Caco-2 (cell line): ENCODE data around the gene SCARB2. TPM values are rescaled to one million over a fixed set of nuclear protein-coding genes. Genes with fewer than 3 reads are reported as not detected.

ENCODE experiments used
- BruUV-seq: library from RNA; stranded (reverse); fragments of 400-500 nt; replicated peaks from 2 replicates; lab custom pipeline; 2021; lab: Mats Ljungman, UMichigan
- CTCF ChIA-PET: fragments of 300-600 bp; sonication (Branson Sonifier 250); formaldehyde crosslinking; loops from one replicate; lab custom pipeline; 2022; ENCODE audit warnings: antibody characterized with exemption; lab: Charles Lee
- POLR2A ChIA-PET: fragments of 300-600 bp; sonication (Branson Sonifier 250); formaldehyde crosslinking; loops from one replicate; lab custom pipeline; 2022; ENCODE audit warnings: antibody characterized with exemption; lab: Charles Lee
- DNase-seq, 2 experiments: peaks; one replicate each; pipeline versions ENCODE4 v3.0.0 to v3.0.0-alpha.2; 2020 to 2022
- H3K27me3 ChIP-seq: replicated peaks from 2 replicates; pipeline ENCODE4 v1.6.0; 2011; ENCODE audit warnings: low read length; ENCODE audit not compliant: control insufficient read depth, insufficient read depth
- H3K36me3 ChIP-seq: 2 replicates; pipeline ENCODE4 v1.5.1; 2011; ENCODE audit warnings: low read length; ENCODE audit not compliant: control insufficient read depth, insufficient read depth
- H3K4me1 ChIP-seq: fragments of 250-450 bp; sonication (Bioruptor Pico); 2 replicates; pipeline ENCODE4 v1.5.1; 2020; ENCODE audit warnings: mild to moderate bottlenecking
- H3K4me3 ChIP-seq: 2 replicates; pipeline ENCODE4 v1.5.1; 2011; ENCODE audit warnings: low read depth, mild to moderate bottlenecking, control low read depth, low read length
- H3K9me3 ChIP-seq: fragments of 250-450 bp; sonication (Bioruptor Pico); 2 replicates; pipeline ENCODE4 v1.5.1; 2020; ENCODE audit warnings: mild to moderate bottlenecking, moderate library complexity
- H3K27ac Mint-ChIP-seq: one replicate; pipeline ENCODE4 v1.8.0; 2022; ENCODE audit warnings: mixed read lengths; ENCODE audit not compliant: unreplicated experiment
- H3K27me3 Mint-ChIP-seq: one replicate; pipeline ENCODE4 v1.8.0; 2022; ENCODE audit warnings: mixed read lengths; ENCODE audit not compliant: insufficient read depth, unreplicated experiment
- H3K36me3 Mint-ChIP-seq: one replicate; pipeline ENCODE4 v1.8.0; 2022; ENCODE audit warnings: mild to moderate bottlenecking, mixed read lengths; ENCODE audit not compliant: insufficient read depth, unreplicated experiment
- H3K4me1 Mint-ChIP-seq: one replicate; pipeline ENCODE4 v1.8.0; 2022; ENCODE audit warnings: low read depth, mixed read lengths; ENCODE audit not compliant: unreplicated experiment
- H3K4me3 Mint-ChIP-seq: one replicate; pipeline ENCODE4 v1.8.0; 2022; ENCODE audit warnings: mild to moderate bottlenecking, moderate library complexity, mixed read lengths; ENCODE audit not compliant: unreplicated experiment
- H3K9me3 Mint-ChIP-seq: one replicate; pipeline ENCODE4 v1.8.0; 2022; ENCODE audit warnings: mixed read lengths; ENCODE audit not compliant: unreplicated experiment
- intact Hi-C: fragments of 100-400 bp; cut with micrococcal nuclease; formaldehyde crosslinking; loops from one replicate; pipeline ENCODE4 v1.10.0; 2022; ENCODE audit not compliant: unreplicated experiment
- total RNA-seq: library from RNA; stranded (reverse); gene quantifications from 2 replicates; pipeline ENCODE4 v1.2.3, GENCODE V29; 2022
- TF ChIP-seq, protein P1 (sequence below), 2 experiments: fragments of 200-600 bp in 1 of 2; IDR thresholded peaks; 1 replicate in 1 of 2; 2 replicates in 1 of 2; pipeline versions ENCODE4 v1.5.1 to v1.8.0; 2011 to 2022; ENCODE audit warnings: antibody characterized with exemption in 1 of 2, control low read depth in 1 of 2, inconsistent platforms in 1 of 2, low read depth in 1 of 2, low read length in 1 of 2, mild to moderate bottlenecking in 1 of 2, moderate library complexity in 1 of 2; ENCODE audit not compliant: insufficient read depth in 1 of 2, severe bottlenecking in 1 of 2, unreplicated experiment in 1 of 2

The SCARB2 gene
- total RNA-seq, 1 experiment from 2014 or later: 150 TPM

DNA sequence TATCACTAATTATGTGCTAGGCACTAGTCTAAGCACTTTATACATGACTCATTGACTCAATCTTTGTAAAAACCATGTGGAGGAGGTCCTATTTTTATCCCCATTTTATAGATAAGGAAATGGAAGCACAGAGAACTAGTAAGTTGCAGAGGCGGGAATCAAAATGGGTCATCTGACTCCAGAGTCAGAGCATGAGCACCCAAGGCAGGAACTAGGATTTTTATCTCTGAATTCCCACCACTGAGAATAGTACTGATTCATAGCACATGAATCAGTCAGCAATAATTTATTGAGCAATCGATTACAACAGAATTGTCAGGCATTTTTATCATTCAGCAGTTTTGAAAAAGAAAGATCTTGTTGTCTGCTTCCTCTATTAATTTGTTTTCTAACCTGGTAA lies 19.3 kb downstream of the SCARB2 start:
- ChIA-PET POLR2A (no interaction called here), CTCF (no interaction called here)
- DNase-seq: no peak
- peaks cover 9% of the 10 kb centered on the region for H3K36me3 ChIP-seq
- H3K4me3 Mint-ChIP-seq: no peak overlapping the region
- H3K27me3 Mint-ChIP-seq: no peaks in the 10 kb centered on the region
- BruUV-seq: TSS peak; percentile 9
- H3K4me1 Mint-ChIP-seq: peaks cover 7% of the 10 kb centered on the region
- H3K36me3 Mint-ChIP-seq: peaks cover 68% of the 10 kb centered on the region
- H3K4me1 ChIP-seq: peaks cover 5% of the 10 kb centered on the region; the same call in 1 of the 2 replicates
- H3K27me3 ChIP-seq: no peaks in the 10 kb centered on the region
- TF ChIP-seq, protein P1, sequence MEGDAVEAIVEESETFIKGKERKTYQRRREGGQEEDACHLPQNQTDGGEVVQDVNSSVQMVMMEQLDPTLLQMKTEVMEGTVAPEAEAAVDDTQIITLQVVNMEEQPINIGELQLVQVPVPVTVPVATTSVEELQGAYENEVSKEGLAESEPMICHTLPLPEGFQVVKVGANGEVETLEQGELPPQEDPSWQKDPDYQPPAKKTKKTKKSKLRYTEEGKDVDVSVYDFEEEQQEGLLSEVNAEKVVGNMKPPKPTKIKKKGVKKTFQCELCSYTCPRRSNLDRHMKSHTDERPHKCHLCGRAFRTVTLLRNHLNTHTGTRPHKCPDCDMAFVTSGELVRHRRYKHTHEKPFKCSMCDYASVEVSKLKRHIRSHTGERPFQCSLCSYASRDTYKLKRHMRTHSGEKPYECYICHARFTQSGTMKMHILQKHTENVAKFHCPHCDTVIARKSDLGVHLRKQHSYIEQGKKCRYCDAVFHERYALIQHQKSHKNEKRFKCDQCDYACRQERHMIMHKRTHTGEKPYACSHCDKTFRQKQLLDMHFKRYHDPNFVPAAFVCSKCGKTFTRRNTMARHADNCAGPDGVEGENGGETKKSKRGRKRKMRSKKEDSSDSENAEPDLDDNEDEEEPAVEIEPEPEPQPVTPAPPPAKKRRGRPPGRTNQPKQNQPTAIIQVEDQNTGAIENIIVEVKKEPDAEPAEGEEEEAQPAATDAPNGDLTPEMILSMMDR (IDR thresholded peaks at IDR 0.05; ENCODE audit: insufficient read depth in 1 of 2, low read depth in 1 of 2, low read length in 1 of 2, severe bottlenecking in 1 of 2, unreplicated experiment in 1 of 2): no peak
- no peak overlapping the region for H3K4me3 ChIP-seq
- intact Hi-C loops: no loop called here
- H3K27ac Mint-ChIP-seq: no peak overlapping the region
- no peaks in the 10 kb centered on the region for H3K9me3 ChIP-seq
- no peaks in the 10 kb centered on the region for H3K9me3 Mint-ChIP-seq

DNA sequence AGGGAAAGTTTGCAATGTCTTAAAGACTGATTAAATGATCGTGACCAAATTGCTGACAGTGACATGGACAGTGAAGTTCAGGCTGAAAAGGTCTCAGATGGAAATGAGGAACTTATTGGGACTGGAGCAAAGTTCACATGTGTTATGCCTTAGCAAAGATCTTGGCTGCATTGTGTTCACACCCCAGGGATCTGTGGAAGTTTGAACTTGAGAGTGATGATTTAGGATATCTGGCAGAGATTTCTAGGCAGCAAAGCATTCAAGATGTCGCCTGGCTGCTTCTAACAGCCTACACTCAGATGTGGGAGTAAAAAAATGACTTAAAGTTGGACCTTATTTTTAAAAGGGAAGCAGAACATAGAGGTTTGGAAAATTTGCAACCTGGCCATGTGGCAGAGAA lies 21.4 kb downstream of the SCARB2 start:
- POLR2A ChIA-PET: no interaction called here
- intact Hi-C loops: no loop called here
- Mint-ChIP-seq H3K9me3 (no peaks in the 10 kb centered on the region), H3K36me3 (peaks cover 54% of the 10 kb centered on the region), H3K27me3 (no peaks in the 10 kb centered on the region), H3K4me3 (no peak overlapping the region), H3K27ac (no peak overlapping the region), H3K4me1 (peaks cover 7% of the 10 kb centered on the region)
- no TSS peak for BruUV-seq
- H3K9me3 ChIP-seq: no peaks in the 10 kb centered on the region
- CTCF ChIA-PET: no interaction called here
- DNase-seq: no peak
- peaks cover 16% of the 10 kb centered on the region; the same call in 1 of the 2 replicates for H3K4me1 ChIP-seq
- peaks cover 9% of the 10 kb centered on the region for H3K36me3 ChIP-seq
- no peak overlapping the region for H3K4me3 ChIP-seq
- TF ChIP-seq, protein P1 (IDR thresholded peaks at IDR 0.05; ENCODE audit: insufficient read depth in 1 of 2, low read depth in 1 of 2, low read length in 1 of 2, severe bottlenecking in 1 of 2, unreplicated experiment in 1 of 2): no peak
- H3K27me3 ChIP-seq: no peaks in the 10 kb centered on the region

- intact Hi-C loops: no loop called here
- no TSS peak for BruUV-seq
- Mint-ChIP-seq H3K9me3 (no peaks in the 10 kb centered on the region), H3K4me1 (peaks cover 11% of the 10 kb centered on the region), H3K36me3 (peaks cover 44% of the 10 kb centered on the region), H3K4me3 (no peak overlapping the region), H3K27me3 (no peaks in the 10 kb centered on the region), H3K27ac (peak overlapping the region; percentile 22)
- H3K36me3 ChIP-seq: peaks cover 6% of the 10 kb centered on the region
- no peak for DNase-seq
- ChIA-PET POLR2A (no interaction called here), CTCF (interaction anchor here (1.9 kb wide), 1 partner anchor 9 kb away, joined by 6 read pairs; no protein-coding TSS in a partner anchor)
- H3K27me3 ChIP-seq: no peaks in the 10 kb centered on the region
- TF ChIP-seq, protein P1 (IDR thresholded peaks at IDR 0.05; ENCODE audit: insufficient read depth in 1 of 2, low read depth in 1 of 2, low read length in 1 of 2, severe bottlenecking in 1 of 2, unreplicated experiment in 1 of 2): no peak
- H3K4me3 ChIP-seq: no peak overlapping the region
- H3K9me3 ChIP-seq: no peaks in the 10 kb centered on the region
- H3K4me1 ChIP-seq: peaks cover 11% of the 10 kb centered on the region; the same call in 1 of the 2 replicates
Observed at GRCh38 chr4:76188557-76188956, 25.1 kb downstream of the SCARB2 start.
